Astrocyte (in vitro differentiated cells and primary cell): Measurements from ENCODE around the gene TUBG2.

Source experiments
- EZH2 ChIP-seq: IDR thresholded peaks from 2 replicates; pipeline ENCODE4 v1.6.1; 2012; ENCODE audit warnings: mild to moderate bottlenecking, low read length, inconsistent platforms; ENCODE audit not compliant: insufficient read depth
- TF ChIP-seq, protein P1 (sequence below): IDR thresholded peaks from 2 replicates; pipeline ENCODE4 v1.5.1; 2011; ENCODE audit warnings: low read depth, mild to moderate bottlenecking, inconsistent platforms, low read length, moderate library complexity; ENCODE audit not compliant: insufficient read depth

DNA sequence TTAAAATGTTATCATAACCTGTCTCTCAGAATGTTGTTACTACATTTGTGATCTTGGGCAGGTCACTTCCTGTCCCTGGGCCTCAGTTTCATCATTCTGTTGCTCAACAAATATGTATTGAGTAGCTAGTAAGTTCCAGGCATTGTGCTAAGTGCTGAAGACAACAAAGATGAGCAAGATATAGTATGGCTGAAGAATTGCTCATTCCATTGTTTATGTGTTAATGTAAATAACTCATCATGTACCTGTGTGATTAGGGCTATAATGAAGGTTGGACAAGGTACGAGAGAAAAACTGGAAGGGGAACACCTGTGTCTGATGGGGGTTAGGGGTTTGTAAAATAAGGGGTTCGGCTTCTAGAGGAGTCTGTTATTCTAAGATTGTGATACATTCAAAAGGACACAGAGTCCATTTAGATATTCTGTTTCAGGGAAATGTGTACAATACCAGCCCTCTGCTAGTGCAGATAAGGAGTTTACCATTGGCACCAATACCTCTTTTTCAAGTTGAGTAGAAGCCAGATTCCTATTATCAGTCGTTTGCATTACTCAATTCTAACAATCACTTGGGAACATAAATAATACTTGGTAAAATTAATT, 29.6 kb upstream of the TUBG2 start:
- TF ChIP-seq, protein P1, sequence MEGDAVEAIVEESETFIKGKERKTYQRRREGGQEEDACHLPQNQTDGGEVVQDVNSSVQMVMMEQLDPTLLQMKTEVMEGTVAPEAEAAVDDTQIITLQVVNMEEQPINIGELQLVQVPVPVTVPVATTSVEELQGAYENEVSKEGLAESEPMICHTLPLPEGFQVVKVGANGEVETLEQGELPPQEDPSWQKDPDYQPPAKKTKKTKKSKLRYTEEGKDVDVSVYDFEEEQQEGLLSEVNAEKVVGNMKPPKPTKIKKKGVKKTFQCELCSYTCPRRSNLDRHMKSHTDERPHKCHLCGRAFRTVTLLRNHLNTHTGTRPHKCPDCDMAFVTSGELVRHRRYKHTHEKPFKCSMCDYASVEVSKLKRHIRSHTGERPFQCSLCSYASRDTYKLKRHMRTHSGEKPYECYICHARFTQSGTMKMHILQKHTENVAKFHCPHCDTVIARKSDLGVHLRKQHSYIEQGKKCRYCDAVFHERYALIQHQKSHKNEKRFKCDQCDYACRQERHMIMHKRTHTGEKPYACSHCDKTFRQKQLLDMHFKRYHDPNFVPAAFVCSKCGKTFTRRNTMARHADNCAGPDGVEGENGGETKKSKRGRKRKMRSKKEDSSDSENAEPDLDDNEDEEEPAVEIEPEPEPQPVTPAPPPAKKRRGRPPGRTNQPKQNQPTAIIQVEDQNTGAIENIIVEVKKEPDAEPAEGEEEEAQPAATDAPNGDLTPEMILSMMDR, result no peak
- no peak for TF ChIP-seq EZH2
